ENCODE results near the gene SMC3. TPM values are rescaled to one million over a fixed set of nuclear protein-coding genes. Genes with fewer than 3 reads are reported as not detected.

Gene SMC3
- total RNA-seq, 5 donors from 2014 or later (not counting 1 experiment from before 2014, with no cell fraction given), result 37.1 to 42.0 (median 39.2) TPM

GRCh38 chr10:110646417-110647135 lies 79.1 kb downstream of the SMC3 start:
- Mint-ChIP-seq H3K9me3 (no peaks in the 10 kb centered on the region), H3K4me3 (no peak overlapping the region), H3K4me1 (peaks cover 17 to 28% (median 23%) of the 10 kb centered on the region in 3 donors), H3K27me3 (peaks cover 55 to 61% of the 10 kb centered on the region in 2 donors), H3K36me3 (no peaks in the 10 kb centered on the region), H3K27ac (no peak overlapping the region)
- DNase-seq (no peak), ATAC-seq (replicated peaks in 1 of 4) (no peak)
- peaks cover 15 to 30% of the 10 kb centered on the region in 2 experiments for H3K27me3 ChIP-seq (replicated peaks in 1 of 2; ENCODE audit: control insufficient read depth in 2 of 2, extremely low read depth in 1 of 2, insufficient read depth in 2 of 2, low read length in 1 of 2)
- peaks cover 8 to 17% of the 10 kb centered on the region in 2 experiments for H3K4me1 ChIP-seq (ENCODE audit: control insufficient read depth in 1 of 2, extremely low read depth in 1 of 2, insufficient read depth in 2 of 2, low read length in 2 of 2)
- POLR2A ChIA-PET, result interaction anchor here in 1 of 2 donors (0.6 kb wide), 1 partner anchor 360 kb away, joined by 3 read pairs; no protein-coding TSS in a partner anchor
- H3K4me3 ChIP-seq (ENCODE audit: control insufficient read depth in 1 of 2, extremely low read depth in 1 of 2, low read length in 1 of 2), result no peak overlapping the region
- CTCF ChIA-PET, result no interaction called here
- no peaks in the 10 kb centered on the region for H3K36me3 ChIP-seq (ENCODE audit: control insufficient read depth in 2 of 2, extremely low read depth in 1 of 2, insufficient read depth in 1 of 2, low read length in 1 of 2)
- WGBS (ENCODE audit: insufficient coverage), result 79% methylated on average over 9 of the region's 13 CpGs
- no peak overlapping the region for H3K27ac ChIP-seq (ENCODE audit: low read length)
- no peaks in the 10 kb centered on the region for H3K9me3 ChIP-seq

GRCh38 chr10:110647136-110647430 lies 79.6 kb downstream of the SMC3 start:
- ATAC-seq (replicated peaks in 1 of 4), result no peak
- DNase-seq, result no peak
- peaks cover 9 to 18% of the 10 kb centered on the region in 2 experiments for H3K4me1 ChIP-seq (ENCODE audit: control insufficient read depth in 1 of 2, extremely low read depth in 1 of 2, insufficient read depth in 2 of 2, low read length in 2 of 2)
- ChIA-PET POLR2A (interaction anchor here in 1 of 2 donors (0.6 kb wide), 1 partner anchor 361 kb away, joined by 3 read pairs; no protein-coding TSS in a partner anchor), CTCF (interaction anchor here in 1 of 2 donors (0.6 kb wide), 1 partner anchor 549 kb away, joined by 3 read pairs; no protein-coding TSS in a partner anchor)
- Mint-ChIP-seq H3K9me3 (no peaks in the 10 kb centered on the region), H3K27me3 (peaks cover 52 to 60% of the 10 kb centered on the region in 2 donors), H3K27ac (no peak overlapping the region), H3K36me3 (no peaks in the 10 kb centered on the region), H3K4me1 (peaks cover 16 to 26% (median 24%) of the 10 kb centered on the region in 3 donors), H3K4me3 (no peak overlapping the region)
- peaks cover 14 to 31% of the 10 kb centered on the region in 2 experiments for H3K27me3 ChIP-seq (replicated peaks in 1 of 2; ENCODE audit: control insufficient read depth in 2 of 2, extremely low read depth in 1 of 2, insufficient read depth in 2 of 2, low read length in 1 of 2)
- WGBS (ENCODE audit: insufficient coverage), result no CpG with 5 or more reads among the region's 3 CpGs
- H3K36me3 ChIP-seq (ENCODE audit: control insufficient read depth in 2 of 2, extremely low read depth in 1 of 2, insufficient read depth in 1 of 2, low read length in 1 of 2), result no peaks in the 10 kb centered on the region
- H3K4me3 ChIP-seq (ENCODE audit: control insufficient read depth in 1 of 2, extremely low read depth in 1 of 2, low read length in 1 of 2), result no peak overlapping the region
- H3K27ac ChIP-seq (ENCODE audit: low read length), result no peak overlapping the region
- H3K9me3 ChIP-seq, result no peaks in the 10 kb centered on the region

GRCh38 chr10:110648692-110649346 lies 81.3 kb downstream of the SMC3 start:
- peaks cover 6 to 24% of the 10 kb centered on the region in 2 experiments for H3K27me3 ChIP-seq (replicated peaks in 1 of 2; ENCODE audit: control insufficient read depth in 2 of 2, extremely low read depth in 1 of 2, insufficient read depth in 2 of 2, low read length in 1 of 2)
- H3K27ac Mint-ChIP-seq, result no peak overlapping the region
- POLR2A ChIA-PET, result no interaction called here
- DNase-seq (no peak), ATAC-seq (replicated peaks in 1 of 4) (no peak)
- no peak overlapping the region for H3K4me3 Mint-ChIP-seq
- H3K9me3 Mint-ChIP-seq, result no peaks in the 10 kb centered on the region
- no peaks in the 10 kb centered on the region for H3K36me3 Mint-ChIP-seq
- CTCF ChIA-PET, result no interaction called here
- peaks cover 38 to 52% of the 10 kb centered on the region in 2 donors for H3K27me3 Mint-ChIP-seq
- H3K36me3 ChIP-seq (ENCODE audit: control insufficient read depth in 2 of 2, extremely low read depth in 1 of 2, insufficient read depth in 1 of 2, low read length in 1 of 2), result no peaks in the 10 kb centered on the region
- H3K9me3 ChIP-seq, result no peaks in the 10 kb centered on the region
- H3K4me1 Mint-ChIP-seq, result peaks cover 4 to 16% (median 13%) of the 10 kb centered on the region in 3 donors
- no peak overlapping the region for H3K27ac ChIP-seq (ENCODE audit: low read length)
- H3K4me3 ChIP-seq (ENCODE audit: control insufficient read depth in 1 of 2, extremely low read depth in 1 of 2, low read length in 1 of 2), result no peak overlapping the region
- no CpG with 5 or more reads among the region's 3 CpGs for WGBS (ENCODE audit: insufficient coverage)
- peaks cover 7 to 9% of the 10 kb centered on the region in 2 experiments for H3K4me1 ChIP-seq (ENCODE audit: control insufficient read depth in 1 of 2, extremely low read depth in 1 of 2, insufficient read depth in 2 of 2, low read length in 2 of 2)

- ChIA-PET CTCF (no interaction called here), POLR2A (interaction anchor here in 1 of 2 donors (0.6 kb wide), 1 partner anchor 81 kb away, joined by 3 read pairs; no protein-coding TSS in a partner anchor)
- Histone ChIP-seq H3K4me1 (ENCODE audit: control insufficient read depth in 1 of 2, extremely low read depth in 1 of 2, insufficient read depth in 2 of 2, low read length in 2 of 2) (peaks cover 4 to 7% of the 10 kb centered on the region in 2 experiments), H3K27ac (ENCODE audit: low read length) (no peak overlapping the region), H3K36me3 (ENCODE audit: control insufficient read depth in 2 of 2, extremely low read depth in 1 of 2, insufficient read depth in 1 of 2, low read length in 1 of 2) (no peaks in the 10 kb centered on the region), H3K9me3 (no peaks in the 10 kb centered on the region), H3K4me3 (ENCODE audit: control insufficient read depth in 1 of 2, extremely low read depth in 1 of 2, low read length in 1 of 2) (no peak overlapping the region), H3K27me3 (replicated peaks in 1 of 2; ENCODE audit: control insufficient read depth in 2 of 2, extremely low read depth in 1 of 2, insufficient read depth in 2 of 2, low read length in 1 of 2) (peaks cover 6 to 19% of the 10 kb centered on the region in 2 experiments)
- no peak for ATAC-seq (replicated peaks in 1 of 4)
- peaks cover 4 to 15% (median 13%) of the 10 kb centered on the region in 3 donors for H3K4me1 Mint-ChIP-seq
- peaks cover 37 to 53% of the 10 kb centered on the region in 2 donors for H3K27me3 Mint-ChIP-seq
- 100% methylated on average over 1 of the region's 6 CpGs for WGBS (ENCODE audit: insufficient coverage)
- H3K9me3 Mint-ChIP-seq, result no peaks in the 10 kb centered on the region
- no peak overlapping the region for H3K4me3 Mint-ChIP-seq
- H3K36me3 Mint-ChIP-seq, result no peaks in the 10 kb centered on the region
- no peak overlapping the region for H3K27ac Mint-ChIP-seq
- DNase-seq, result no peak
Observed at GRCh38 chr10:110649347-110650264, 82.1 kb downstream of the SMC3 start.

- Mint-ChIP-seq H3K27me3 (peaks cover 32 to 47% of the 10 kb centered on the region in 2 donors), H3K27ac (no peak overlapping the region), H3K9me3 (no peaks in the 10 kb centered on the region), H3K4me1 (peaks cover 4 to 13% (median 10%) of the 10 kb centered on the region in 3 donors), H3K4me3 (no peak overlapping the region), H3K36me3 (no peaks in the 10 kb centered on the region)
- CTCF ChIA-PET, result no interaction called here
- Histone ChIP-seq H3K27me3 (replicated peaks in 1 of 2; ENCODE audit: control insufficient read depth in 2 of 2, extremely low read depth in 1 of 2, insufficient read depth in 2 of 2, low read length in 1 of 2) (peaks cover 3 to 12% of the 10 kb centered on the region in 2 experiments), H3K27ac (ENCODE audit: low read length) (no peak overlapping the region), H3K36me3 (ENCODE audit: control insufficient read depth in 2 of 2, extremely low read depth in 1 of 2, insufficient read depth in 1 of 2, low read length in 1 of 2) (no peaks in the 10 kb centered on the region), H3K4me3 (ENCODE audit: control insufficient read depth in 1 of 2, extremely low read depth in 1 of 2, low read length in 1 of 2) (no peak overlapping the region), H3K4me1 (ENCODE audit: control insufficient read depth in 1 of 2, extremely low read depth in 1 of 2, insufficient read depth in 2 of 2, low read length in 2 of 2) (peaks cover 3 to 6% of the 10 kb centered on the region in 2 experiments), H3K9me3 (no peaks in the 10 kb centered on the region)
- ATAC-seq (replicated peaks in 1 of 4), result no peak
- POLR2A ChIA-PET, result interaction anchor here in 1 of 2 donors (0.6 kb wide), 1 partner anchor 81 kb away, joined by 3 read pairs; no protein-coding TSS in a partner anchor
- no peak for DNase-seq
- no CpG with 5 or more reads among the region's 1 CpG for WGBS (ENCODE audit: insufficient coverage)
Observed at GRCh38 chr10:110650265-110650668, 82.8 kb downstream of the SMC3 start.

All from T-cell (primary cell).